Measurements from ENCODE around the gene RLBP1.

- TF ChIP-seq CTCF (IDR thresholded peaks at IDR 0.05) (no peak), POLR2A (IDR thresholded peaks at IDR 0.05) (no peak)
These were observed 13.1 kb downstream of the RLBP1 start for GRCh38 chr15:89208256-89208655.

Measured in thyroid gland (tissue), 4 donors.